HG03521 (cell line): ENCODE measurements around the gene SASH3.
"Not testable (repeated sequence)": the region's sequence is repeated elsewhere in the genome, so short reads cannot be mapped to it uniquely, and the experiment has no call there.

ENCODE experiments used
- ATAC-seq: cut with Tn5 transposase; IDR thresholded peaks from one replicate; pipeline ENCODE4 v1.9.1; 2021; ENCODE audit warnings: mild to moderate bottlenecking, moderate library complexity; ENCODE audit not compliant: unreplicated experiment

SASH3 gene

DNA sequence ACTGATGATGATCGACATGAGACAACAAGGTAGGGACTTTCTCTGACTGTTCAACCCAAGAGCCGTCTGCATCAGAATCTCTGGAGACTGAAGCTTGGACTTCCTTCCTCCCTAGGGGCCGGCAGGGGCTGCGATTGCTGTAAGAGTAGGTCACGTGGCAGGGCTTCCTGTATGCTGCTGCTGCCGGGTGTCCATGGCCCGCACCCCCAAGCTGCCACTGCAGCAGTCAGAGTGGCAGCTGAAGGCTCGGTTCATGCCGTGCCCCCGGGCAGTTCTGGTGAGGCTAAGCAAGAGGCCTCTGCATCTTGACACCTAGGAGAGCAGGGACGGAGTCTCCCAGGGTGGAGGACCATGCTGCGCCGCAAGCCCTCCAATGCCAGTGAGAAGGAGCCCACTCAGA lies at the start of gene SASH3:
Gene SASH3, plus strand, starts transcription at position 203 of the 400 bp plus-strand sequence. Its CDS starts 149 bp downstream, at position 352.
- ATAC-seq = peak; percentile 24

DNA sequence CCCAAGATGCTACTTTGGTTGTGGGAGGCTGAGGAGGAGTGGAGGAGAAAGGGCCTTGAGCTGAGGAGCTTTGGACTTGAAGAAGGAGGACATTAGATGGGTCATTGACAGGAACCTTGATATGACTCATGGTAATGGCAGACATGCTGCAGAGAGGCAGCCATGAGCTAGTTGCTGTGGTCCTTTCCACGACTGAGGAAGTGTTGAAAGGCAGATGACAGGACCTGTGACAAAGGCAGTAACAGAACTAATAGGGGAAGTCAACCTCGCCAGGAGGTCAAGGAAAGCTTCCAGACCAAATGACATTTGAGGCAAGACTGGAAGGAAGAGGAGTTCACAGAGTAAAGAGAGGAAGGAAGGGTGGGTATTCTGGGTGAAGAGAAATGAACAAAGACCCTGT lies 48.5 kb upstream of the SASH3 start:
- ATAC-seq = no peak

DNA sequence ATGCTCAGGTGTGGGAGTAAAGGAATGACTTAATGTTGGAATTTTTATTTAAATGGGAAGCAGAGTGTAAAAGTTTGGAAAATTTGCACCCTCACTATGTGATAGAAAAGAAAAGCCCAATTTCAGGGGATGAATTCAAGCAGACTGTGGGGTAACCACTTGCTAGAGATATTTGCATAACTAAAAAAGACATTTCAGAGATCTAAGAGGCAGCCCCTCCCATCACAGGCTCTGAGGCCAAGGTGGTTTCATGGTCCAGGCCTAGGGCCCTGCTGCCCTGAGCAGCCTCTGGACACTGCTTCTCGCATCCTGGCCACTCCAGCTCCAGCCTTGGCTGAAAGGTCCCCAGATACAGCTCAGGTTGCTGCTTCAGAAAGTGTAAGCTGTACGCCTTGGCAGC lies 46.9 kb upstream of the SASH3 start:
- no peak for ATAC-seq

DNA sequence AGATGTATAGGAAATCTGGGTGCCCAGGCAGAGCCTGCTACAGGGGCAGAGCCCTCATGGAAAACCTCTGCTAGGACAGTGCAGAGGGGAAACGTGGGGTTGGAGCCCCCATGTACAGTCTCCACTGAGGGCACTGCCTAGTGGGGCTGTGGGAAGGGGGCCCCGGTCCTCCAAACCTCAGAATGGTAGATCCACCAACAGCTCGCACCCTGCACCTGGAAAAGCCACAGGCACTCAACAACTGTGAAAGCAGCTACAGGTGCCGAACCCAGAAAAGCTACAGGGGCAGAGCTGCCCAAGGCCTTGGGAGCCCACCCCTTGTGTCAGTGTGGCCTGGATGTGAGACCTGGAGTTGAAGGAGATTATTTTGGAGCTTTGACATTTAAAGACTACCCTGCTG lies 46.4 kb upstream of the SASH3 start:
- no peak for ATAC-seq

DNA sequence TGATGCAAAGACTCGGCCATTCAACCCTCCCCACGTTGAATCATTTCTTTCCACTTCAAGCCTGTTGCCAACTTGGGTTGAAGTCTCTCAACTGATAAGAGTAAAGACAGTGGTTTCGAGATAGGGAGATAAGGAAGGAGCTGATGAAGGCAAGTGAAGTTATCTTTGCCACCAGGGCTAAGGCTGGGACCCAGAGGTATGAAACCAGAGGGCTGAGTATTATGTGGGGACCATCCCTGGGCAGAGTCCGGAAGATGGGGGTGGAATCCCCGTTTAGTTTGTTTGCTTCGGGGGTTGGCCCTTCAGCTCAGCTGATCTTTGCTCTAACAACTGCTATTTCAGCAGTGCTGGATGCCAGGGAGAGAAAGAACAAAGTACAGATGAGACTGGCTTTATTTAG lies 43.3 kb upstream of the SASH3 start:
- ATAC-seq = no peak

DNA sequence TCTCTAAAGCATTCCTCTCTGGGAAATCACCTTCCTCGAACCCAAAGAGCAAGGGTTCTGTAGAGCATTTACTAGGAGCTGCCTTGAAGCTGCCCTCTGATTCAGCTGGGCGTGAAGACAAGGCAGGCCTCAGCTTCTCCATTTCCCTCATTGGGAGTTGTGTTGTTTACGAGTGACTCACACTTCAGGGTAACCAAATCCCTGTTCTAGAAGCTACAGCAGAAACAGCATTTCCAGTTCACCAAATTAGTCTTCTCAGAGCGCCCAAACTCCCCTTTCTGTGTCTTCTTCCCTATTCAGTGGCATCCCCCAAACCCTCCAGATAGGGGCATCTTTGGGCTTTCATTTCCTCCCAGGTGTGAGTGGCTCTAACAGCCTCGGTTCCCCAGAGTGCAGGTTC lies 41.8 kb upstream of the SASH3 start:
- no peak for ATAC-seq

DNA sequence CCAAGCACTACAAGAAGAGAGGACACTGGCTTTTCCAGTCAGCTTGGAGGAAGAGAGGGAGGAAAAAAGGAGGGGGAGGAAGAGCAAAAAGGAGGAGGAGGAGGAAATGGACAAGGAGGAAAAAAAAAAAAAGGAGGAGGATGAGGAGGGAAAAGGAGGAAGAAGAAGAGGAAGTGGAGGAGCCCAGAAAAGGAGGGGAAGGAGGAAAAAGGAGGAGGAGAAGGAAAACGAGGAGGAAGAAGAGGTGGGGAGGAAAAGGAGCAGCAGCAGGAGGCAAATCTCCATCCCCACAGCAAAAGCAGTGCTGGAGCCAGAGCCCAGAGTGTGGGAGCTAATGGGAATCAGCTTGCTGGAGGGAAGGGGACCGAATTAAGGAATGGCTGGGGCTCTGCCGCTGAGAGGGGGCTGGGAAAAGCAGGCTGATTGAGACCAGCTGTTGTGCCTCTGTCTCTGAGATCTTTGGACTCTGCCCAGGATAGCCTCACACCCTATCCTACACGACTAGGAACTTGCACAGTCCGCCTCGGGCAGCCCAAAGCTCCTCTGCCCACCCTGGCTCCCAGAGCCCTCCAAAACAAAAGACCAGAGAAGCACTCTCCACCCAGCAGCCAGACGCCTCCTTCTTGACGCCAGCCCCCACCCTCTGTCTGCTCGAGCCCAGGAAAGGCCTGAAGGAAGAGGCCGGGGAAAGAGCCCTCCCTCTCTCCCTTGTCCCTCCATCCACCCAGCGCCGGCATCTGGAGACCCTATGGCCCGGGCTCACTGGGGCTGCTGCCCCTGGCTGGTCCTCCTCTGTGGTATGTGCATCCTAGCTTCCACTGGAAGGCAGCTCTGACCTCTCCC lies 41.1 kb upstream of the SASH3 start, which contains the start of gene XPNPEP2:
Gene XPNPEP2, plus strand, starts transcription at position 514 of the 843 bp plus-strand sequence. Its CDS starts 235 bp downstream, at position 749.
- no peak for ATAC-seq

DNA sequence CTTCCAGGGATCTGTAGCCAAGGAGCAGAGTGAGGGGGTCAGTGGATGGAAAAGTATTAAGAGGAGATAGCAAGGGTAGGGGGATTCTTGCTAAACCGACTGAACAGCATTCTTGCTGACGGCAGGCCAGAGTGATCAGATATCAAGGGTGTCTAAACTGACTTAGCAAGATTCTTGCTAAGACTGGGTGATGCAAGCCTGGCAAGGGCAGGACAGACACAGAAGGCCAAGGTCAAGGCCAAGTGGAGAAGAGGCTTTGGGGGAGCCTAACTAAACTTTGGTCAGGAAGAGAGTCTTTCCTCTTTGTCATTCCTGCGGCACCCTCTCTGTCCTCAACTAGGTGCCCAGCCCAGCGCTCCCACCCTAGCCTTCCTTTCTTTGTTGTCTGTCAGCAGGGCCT lies 40.2 kb upstream of the SASH3 start:
- ATAC-seq = no peak

DNA sequence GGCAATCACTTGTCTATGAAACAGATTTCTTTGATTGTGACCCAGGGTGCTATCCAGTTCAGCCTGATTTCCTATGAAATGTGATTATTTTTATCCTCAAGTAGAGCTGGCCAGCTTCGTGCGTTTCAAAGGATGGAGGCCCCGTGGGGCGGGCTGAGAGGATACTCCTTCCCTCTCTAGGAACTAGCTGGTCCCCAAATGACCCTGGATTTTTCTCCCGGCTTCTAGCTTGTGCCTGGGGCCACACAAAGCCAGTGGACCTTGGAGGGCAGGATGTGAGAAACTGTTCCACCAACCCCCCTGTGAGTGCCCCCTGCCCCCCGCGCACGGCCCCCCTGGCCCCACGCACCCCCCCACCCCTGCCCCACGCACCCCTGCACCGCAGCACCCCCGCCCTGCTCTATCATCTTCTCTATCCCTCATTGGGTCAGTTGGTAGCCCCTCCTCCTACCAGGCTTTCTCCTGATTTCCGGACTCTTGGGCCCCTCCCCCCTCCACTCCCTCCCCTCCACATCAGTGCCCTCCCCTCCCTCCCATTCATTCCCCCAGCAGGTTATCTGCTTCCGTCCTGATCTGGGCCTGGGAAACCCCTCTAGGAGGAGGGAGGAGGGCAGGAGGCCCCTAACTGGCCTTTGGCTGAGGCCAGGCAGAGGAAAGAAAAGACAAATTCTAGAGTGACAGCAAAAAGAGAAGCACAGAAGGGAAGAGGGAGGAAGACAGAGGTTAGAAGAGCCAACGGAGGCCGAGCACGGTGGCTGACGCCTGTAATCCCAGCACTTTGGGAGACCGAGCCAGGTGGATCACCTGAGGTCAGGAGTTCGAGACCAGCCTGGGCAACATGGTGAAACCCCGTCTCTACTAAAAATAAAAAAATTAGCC lies 37.6 kb upstream of the SASH3 start:
- ATAC-seq = no peak

DNA sequence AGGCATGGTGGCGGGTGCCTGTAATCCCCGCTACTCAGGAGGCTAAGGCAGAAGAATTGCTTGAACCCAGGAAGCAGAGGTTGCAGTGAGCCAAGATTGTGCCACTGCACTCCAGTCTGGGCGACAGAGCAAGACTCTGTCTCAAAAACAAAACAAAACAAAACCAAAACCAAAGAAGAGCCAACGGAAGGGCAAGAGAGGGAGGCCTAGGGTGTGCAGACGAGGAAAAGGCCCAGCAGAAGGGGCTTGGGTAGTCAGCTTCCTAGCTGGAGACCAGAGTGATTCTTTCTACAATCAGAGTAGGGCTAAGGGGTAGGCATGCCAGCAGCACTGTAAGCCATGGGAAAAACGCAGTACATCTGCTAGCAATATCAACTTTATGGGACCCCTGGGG lies 37.0 kb upstream of the SASH3 start:
- ATAC-seq = not testable (repeated sequence)

DNA sequence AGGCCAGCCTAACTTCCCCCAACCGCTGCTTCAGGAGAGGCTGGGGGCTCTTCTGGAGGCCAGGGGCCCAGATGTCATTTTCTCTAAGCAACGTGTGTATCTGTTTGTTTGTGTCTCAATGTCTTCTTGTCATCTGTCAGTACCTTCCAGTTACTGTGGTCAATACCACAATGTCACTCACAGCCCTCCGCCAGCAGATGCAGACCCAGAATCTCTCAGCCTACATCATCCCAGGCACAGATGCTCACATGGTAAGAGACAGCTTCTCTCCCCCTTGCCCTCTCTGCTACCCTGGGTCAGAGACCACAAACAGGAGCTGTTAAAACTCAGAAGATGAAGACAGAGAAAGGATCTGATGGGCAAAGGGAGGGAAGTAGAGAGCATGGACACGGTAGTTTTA lies 35.9 kb upstream of the SASH3 start:
- ATAC-seq = no peak

DNA sequence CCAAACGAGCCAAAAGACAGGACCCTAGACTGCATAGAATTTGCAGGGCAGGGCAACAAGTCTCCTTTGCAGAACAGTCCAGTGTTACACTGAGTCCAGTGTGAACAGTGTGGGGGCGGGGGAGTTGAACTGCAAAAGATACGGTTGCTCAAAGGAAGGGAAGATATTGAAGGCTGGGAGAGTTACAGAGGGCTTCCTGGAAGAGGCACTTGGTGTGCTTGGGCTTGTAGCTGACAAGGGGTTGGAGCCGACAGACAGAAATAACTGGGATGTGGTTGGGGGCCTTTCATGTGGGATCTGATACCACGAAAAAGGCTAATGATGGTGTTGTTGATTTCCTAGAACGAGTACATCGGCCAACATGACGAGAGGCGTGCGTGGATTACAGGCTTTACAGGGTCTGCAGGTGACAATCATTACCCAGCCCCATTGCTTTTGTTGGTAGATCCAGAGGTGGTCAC lies 34.9 kb upstream of the SASH3 start:
- no peak for ATAC-seq

DNA sequence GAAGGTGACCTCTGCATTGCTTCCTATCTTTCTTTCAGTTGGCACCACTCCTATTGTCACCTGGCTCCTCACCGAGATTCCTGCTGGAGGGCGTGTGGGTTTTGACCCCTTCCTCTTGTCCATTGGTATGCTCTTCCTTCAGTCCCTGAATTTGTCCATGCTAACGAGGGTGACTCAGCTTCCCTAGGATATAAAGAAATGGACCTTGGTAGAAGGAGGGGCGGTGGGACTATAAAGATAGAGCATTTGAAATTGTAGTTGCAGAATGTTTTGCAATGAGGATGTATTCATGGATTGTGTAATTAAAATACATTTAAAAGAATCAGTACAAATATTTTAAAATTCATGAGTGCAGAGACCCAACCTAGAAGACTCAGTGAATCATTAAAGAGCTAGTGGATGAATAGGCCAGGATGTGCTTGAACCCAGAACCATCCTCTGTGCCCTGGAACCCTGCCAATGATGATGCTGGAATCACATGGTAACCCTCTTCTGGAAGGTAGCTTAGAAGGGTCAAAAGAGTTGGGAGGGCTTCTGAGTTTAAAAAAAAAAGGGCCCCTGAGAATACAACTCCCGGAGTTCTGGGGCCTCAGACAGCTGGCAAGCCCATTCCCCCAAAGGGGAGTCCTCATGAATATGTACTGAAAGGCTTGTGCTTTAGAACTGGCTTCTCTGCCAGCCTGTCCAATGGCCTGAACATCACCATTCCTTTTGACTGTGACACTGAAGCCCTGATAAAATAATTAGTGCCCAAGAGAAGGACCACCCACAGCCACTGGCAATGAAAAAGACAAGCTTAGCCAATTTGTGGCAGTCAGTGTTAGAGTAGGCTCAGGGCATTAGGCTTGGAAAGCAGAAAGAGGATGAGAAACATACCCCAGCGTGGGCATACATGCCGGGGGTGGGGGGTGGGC lies 32.9 kb upstream of the SASH3 start:
- no peak for ATAC-seq

DNA sequence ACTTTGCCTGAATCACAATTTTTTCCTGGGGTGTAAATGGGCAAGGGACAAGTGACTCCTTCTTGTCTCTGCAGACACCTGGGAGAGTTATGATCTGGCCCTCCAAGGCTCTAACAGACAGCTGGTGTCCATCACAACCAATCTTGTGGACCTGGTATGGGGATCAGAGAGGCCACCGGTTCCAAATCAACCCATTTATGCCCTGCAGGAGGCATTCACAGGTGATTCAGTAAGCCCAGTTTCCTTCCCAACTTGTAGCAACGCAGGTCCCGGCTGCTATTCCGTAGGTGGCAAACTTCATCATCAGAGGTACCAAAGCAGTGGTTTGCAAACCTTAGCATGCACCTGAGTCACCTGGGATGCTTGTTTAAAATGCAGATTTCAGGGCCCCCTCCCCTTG lies 32.2 kb upstream of the SASH3 start:
- ATAC-seq = no peak

DNA sequence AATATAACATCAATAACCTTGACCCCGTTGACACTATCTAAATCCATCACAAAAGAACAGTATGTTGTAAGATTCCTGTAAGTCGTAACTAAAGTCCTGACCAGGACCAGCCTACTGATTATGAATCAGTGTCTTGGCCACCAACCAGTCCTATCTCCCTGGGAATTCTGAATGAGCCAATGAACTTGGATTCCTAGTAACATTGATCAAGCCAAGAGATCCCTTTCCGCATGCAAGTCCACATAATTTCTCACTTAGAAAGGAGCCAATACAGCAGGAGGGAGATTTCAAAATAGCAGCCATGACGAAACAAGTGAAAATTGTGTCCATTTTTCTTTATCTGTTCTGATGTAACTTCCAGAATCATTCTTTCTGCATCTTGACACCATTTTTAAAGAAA lies 31.4 kb upstream of the SASH3 start:
- ATAC-seq = no peak

DNA sequence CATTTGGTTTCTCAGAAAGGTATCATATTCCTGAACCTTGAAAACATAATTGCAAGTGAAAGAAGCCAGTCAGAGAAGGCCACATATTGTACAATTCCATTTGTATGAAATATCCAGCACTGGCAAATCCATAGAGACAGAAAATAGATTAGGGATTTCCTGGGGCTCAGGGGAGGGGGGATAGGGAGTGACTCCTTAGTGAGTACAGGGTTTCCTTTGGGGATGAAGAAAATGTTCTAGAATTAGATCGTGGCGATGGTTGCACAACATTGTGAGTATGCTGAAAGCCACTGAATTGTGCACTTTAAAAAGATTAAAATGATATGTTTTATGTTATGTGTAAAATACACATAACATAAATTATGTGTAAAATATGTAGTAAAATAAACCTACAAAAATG lies 30.7 kb upstream of the SASH3 start:
- ATAC-seq = no peak

DNA sequence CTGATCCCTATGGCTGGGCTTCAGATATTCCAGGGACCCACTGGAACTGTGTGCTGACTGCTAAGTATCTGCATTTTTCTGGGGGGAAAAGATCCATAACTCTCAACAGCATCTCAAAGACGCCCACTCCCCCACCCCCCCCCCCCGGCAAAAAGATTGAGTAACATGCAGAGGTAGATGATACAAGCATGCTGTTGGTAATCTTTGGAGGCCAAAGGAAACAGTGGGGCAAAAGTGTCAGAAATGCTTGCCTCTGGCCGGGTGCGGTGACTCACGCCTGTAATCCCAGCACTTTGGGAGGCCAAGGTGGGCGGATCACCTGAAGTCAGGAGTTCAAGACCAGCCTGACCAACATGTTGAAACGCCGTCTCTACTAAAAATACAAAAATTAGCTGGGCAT lies 28.8 kb upstream of the SASH3 start:
- no peak for ATAC-seq

DNA sequence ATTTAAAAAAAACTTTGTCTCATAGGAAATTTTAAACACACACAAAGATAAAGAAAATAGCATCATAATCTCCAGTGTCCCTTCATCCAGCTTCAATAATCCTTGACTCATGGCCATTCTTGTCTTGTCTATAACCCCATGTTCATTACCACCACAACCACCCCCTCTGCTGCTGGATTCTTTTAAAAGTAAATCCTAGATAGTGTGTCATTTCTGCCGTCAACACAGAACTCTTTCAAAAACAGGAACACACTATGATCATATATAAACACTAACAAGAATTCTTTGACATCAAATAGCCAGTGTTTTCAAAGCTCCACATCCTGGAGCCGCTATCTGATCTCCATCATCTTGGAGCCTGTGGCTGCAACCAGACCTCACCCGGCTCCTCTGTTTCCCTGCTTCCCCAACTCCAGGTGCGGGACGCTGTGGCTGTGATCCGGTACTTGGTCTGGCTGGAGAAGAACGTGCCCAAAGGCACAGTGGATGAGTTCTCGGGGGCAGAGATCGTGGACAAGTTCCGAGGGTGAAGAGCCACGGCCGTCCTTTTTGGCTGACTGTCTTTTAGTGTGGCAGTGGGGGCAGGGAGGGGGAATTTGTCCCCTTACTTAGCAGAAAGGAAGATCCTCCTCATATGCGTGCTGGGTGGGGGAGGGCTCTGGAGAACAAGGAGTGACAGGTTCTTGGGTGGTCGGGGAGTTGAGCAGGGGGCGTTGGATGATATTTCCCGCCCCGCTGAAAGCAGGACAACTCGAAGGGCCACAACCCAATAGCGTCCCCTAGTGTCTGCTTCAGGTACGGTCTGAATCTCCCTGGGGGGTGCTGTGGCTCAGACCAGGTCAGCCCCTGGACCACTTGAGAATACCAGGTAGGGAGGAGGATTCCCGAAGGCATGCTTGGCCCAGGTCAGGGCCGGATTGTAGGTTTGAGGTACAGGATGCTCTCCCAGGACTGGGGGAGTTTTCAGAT lies 25.4 kb upstream of the SASH3 start:
- no peak for ATAC-seq

DNA sequence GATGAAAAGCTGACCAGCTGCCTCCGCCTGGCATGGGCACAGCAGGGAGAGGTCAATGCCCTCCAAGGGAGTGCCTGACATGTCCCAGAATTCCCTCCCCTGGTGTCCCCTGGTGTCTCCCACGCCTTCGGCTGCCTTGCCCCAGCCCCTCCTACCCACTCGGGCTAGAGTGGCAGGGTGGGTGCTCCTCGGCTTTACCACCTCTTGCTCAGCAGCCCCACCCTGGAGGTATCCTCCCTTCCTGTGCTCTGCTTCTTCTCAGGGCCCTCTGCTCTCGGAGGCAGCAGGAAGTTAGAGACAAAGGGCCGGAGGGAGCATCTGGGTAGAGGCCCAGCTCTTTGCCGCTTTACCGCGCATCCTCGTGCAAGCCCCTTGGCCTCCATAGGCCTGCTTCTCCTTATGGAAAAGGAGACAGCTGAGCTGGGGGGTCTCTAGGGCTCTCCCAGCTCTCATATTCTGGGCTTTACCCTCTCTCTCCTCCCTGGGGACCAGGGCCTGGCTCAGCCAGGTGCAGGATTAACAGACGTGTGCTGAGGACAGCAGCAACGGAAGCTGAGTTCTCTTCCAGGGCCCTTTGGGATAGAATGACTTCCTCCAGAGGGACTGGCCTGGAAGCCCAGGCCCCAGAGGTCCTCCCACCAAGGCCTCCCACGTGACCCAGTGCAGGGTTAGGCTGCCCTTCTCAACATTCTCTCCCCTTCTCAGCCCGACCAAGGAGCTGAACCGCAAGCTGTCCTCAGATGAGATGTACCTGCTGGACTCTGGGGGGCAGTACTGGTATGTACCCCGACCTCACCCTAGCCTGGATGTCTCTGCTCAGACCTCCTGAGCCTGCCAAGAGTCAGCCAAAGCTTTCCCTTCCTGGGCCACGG lies 23.7 kb upstream of the SASH3 start:
- ATAC-seq = no peak
